ENCODE results near the gene LSM3.
"Not testable (repeated sequence)": the region's sequence is repeated elsewhere in the genome, so short reads cannot be mapped to it uniquely, and the experiment has no call there.

Gene LSM3

DNA sequence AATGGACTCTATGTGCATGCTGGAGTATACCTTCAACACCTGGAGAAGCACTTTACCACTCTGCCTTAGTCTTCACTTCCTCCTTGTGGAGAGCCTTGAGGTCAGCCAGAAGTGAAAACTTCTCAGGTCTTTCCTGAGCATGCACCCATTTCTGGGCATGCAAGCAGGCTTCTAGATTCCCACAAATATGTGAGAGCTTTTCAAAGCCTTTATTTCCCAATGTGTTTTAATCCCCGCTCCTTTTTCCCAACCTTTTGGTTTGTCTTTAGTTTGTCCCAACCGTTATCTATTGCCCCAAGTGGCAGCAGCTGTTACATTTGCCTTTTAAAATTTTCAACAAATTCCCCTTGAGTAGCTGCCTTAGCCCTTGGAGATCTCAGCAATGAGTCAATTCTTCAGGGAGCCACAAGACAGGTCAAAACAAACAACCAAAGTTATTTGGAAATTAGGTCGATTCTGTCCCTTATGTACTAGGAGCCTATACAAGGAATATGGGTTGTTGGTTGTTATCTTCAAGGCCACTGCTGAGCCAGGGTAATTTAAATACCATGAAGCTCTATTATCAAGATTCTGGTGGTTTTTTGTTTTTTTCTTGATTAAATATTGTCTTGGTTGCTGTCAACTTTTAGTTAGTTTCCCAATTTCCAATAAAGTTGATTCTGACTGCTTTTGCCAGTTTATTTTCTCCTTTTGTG lies 44.4 kb downstream of the LSM3 start:
- DNase-seq = no peak

DNA sequence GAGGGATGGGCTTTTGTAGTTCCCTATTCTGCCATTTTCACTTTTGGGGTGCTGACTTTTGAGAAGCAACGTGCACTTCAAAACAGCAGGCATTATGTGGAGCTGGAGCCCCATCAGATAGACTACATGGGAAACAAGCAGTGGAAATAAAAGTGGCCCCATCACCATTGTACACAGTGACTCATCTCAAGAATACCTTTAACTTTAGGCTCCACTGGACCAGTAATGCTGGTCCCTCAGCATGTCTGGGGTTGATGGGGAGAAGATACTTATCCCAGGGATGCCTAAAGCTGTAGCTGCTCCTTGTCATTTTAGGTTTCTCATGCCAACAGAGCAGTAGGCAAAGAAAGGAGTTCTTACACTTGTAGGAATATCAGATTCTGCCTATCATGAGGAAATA lies 45.0 kb downstream of the LSM3 start:
- DNase-seq = no peak

DNA sequence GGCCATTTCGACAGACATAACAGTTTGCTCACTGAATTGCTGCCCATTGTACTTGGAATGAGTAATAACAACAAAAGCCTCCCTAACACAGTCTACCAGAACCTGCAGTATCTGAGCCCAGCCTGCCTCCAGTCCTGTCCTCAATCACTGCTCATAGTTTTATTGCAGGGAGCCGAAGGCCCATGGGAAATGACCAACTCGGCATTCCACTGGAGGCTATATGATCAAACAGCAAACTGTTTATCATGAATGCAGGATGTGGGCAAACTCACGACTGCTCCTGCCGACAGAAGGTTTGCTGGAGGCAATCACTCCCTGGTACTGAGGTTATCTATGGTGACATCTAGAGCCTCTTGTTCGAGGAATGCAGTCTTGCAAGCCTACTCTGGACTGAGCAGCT lies 46.3 kb downstream of the LSM3 start:
- no peak for DNase-seq

DNA sequence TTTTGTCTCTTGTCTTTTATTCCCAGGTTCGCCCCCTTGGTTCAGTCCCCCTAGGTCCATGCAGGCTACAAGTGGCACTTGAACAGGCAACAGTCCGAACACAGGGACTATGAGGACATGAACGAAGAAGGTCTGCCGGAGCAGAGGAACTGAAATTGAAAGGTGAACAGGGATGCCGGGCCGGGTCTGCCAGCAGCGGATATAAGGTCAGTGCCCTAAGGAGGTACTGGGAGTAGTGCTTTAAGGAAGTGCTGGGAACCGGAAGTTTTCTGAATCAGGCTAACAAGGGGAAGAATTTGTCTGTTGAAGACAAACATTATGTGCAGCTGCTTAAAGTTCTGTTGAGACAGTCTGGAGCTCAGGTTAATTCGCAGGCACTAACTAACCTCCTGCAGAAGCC lies 46.8 kb downstream of the LSM3 start:
- DNase-seq = no peak

DNA sequence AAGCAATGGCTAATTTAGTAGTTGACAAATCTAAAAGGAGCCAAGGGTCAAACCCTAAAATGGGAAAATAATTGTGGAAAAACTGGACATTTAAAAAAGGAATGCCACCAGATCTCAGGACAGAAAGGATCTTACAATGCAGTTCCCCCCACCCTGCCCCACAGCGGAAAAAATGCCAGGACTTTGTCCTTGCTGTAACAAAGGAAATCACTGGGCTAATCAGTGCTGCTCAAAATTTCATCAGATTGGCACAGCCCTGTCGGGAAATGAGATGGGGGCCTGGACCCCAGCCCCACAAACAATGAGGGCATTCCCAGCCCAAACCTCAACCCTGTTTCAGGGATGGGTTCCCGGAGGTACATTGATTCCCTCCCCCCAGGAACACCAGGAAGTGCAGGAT lies 47.7 kb downstream of the LSM3 start:
- not testable (repeated sequence) for DNase-seq

DNA sequence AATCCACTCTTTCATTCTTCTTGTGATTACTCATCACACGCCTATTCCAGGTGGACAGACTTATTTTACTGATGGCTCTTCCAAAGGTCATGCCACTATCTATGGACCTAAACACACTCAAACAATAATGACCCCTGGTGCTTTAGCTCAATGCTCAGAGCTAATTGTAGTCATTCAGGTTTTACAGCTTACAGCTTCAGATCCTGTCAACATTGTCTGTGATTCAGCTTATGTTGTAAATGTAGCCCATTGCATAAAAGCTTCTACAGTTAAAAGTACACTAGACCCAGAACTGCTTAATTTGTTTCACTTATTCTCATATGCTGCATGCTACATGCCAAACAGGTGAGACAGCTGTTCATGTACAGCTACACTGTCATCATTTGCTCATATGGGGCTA lies 49.2 kb downstream of the LSM3 start:
- no peak for DNase-seq

DNA sequence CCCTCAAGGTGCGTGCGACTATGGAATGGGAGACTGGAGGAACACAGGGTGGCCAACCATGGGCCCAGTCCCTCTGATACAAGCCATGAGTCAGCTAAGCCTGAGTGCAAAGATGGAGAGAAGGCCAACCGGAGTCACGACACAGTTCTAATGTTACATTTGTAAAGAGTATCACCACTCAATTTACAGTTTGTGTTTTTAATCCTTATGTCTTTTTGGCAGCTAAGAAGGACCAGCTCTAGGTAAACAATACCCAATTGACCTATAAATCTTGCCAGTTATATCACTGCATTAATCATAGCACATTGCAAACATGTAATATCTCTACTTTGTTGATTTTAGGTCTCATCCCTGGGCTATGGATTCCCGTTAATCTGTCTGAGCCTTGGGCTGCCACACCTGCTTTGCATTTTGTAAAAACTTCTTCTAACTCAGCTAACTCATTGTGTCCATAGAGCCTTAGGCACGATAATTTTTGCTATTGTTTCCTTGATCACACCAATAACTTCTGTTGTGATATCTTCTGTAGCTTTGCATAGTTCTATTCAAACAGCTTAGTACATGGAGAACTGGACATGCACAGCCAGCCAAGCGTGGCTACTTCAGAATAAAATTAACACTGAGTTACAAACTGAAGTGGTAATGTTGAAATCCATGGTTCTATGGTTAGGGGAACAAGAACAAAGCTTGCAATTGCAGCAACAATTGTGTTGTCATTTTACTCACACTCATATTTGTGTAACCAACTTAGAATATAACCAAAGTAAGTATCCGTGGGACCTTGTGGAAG lies 50.3 kb downstream of the LSM3 start:
- no peak for DNase-seq

DNA sequence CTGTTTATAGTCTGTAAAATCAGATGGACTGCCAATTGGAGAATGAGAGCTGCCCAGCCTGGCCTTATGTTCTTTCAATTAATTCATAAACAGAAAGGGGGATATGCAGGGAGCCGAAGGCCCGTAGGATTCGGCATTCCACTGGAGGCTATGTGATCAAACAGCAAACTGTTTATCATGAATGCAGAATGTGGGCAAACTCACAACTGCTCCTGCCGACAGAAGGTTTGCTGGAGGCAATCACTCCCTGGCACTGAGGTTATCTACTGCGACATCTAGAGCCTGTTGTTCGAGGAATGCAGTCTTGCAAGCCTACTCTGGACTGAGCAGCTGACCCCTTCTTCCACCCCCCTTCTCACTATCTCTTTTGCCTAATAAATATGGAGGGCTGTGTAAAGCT lies 51.1 kb downstream of the LSM3 start:
- not testable (repeated sequence) for DNase-seq

DNA sequence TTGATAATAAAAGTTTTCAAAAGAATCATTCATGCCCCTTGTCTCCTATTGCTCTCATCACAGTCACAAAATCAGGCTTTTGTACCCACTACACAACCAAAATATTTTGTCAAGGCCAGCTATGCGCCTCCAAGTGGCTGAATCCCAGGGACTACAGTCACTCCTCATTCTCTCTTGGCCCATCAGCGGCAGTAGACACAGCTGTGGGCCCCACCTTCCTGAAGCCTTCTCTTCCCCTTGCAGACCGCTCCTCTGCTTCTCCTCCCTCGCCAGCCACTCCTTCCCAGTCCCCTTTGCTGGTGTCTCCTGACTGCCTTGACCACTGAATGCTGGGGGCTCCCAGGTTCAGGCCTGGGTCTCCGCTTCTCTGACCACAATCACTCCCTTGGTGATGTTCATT lies 52.1 kb downstream of the LSM3 start:
- DNase-seq = no peak

DNA sequence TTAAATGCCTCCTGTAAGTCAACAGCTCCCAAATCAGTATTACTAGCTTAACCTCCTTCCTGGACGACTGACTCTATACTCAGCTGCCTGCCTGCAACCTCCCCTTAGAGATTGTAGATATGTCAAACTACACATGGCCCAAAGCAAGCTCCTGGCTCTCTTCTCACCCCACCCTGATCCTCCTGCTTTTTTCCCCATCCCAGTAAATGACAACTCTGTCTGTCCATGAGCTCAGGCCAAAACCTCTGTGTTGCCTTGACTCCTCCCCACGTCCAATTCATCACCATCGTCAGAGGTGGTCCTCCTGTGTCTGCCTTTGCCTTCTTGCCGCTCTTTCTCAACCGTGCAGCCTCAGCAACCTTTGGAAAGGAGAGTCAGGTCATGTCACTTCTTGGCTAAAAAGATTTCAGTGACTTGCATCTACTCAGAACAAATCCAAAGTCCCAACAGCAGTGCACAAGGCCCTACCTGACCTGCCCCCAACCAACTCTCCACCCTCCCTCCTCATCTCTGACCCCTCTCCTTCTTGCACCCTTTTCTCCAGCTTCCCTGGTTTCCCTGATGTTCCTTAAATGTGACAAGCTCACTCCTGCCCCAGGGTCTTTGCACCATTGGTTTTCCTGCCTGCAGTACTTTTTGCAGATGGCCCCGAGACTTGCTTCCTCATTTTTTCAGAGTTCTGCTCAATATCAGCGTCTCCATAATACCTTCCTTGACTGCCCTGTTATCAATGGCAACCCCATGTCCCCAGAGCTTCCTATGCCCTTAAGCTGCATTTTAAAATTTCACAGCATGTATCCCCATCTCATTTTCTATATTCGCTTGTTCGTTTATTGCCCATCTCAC lies 52.8 kb downstream of the LSM3 start:
- no peak for DNase-seq

DNA sequence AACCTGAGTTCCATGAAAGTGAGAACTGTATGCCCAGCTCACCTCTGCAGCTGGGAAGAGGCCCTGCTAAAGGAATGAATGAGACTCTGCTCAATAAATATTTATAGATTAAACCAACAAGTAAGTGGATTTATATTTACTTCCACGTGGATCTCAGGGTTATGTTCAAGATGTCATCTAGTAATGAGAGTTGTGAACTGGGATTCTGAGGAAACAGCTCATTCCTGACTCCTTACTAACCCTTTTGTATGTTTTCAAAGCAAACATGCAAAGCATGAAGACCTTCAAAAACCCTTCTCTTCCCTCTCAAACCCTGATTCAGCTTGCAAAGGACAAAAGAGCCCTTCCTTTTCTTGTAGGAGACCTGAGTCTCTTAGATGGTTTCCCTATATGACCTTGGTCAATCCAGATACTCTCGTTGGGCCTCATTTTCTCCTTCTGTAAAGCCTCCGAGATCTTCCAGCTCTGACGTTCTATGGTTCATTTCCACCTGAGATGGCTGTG lies 53.4 kb downstream of the LSM3 start:
- no peak for DNase-seq

DNA sequence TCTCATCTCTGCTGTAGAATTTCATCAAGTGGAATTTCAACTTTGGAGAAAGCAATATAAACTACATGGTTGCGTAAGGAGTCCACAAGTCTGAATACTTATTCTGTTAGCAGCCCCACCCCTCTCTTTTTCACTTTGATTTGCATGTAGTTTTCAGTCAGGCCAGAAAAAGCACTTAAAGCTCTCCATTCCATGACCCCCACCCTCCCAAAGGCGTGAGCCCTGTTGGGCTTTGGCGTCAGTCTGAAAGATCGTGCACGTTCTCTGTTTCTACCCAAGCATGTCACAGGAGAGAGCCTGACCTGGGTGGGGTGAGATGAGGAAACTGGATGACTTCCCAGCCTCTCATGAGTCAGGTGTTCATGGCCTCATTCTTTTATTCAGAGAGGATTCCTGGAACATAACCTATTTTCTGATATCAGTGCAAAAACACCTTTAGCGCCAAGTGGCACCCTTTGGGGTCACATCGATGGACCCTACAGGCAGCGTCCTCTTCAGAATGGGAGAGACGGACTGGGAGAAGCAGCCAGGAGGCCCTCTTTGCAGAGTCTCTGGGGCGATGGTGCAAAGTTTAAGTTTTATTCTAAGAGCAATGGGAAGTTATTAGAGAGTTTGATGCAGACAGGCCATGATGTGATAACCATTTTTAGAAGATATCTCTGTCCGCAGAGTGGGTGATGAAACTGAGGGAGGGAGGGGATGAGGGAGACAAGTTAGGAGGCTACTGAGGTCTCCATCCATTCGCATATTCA lies 55.8 kb downstream of the LSM3 start:
- no peak for DNase-seq

DNA sequence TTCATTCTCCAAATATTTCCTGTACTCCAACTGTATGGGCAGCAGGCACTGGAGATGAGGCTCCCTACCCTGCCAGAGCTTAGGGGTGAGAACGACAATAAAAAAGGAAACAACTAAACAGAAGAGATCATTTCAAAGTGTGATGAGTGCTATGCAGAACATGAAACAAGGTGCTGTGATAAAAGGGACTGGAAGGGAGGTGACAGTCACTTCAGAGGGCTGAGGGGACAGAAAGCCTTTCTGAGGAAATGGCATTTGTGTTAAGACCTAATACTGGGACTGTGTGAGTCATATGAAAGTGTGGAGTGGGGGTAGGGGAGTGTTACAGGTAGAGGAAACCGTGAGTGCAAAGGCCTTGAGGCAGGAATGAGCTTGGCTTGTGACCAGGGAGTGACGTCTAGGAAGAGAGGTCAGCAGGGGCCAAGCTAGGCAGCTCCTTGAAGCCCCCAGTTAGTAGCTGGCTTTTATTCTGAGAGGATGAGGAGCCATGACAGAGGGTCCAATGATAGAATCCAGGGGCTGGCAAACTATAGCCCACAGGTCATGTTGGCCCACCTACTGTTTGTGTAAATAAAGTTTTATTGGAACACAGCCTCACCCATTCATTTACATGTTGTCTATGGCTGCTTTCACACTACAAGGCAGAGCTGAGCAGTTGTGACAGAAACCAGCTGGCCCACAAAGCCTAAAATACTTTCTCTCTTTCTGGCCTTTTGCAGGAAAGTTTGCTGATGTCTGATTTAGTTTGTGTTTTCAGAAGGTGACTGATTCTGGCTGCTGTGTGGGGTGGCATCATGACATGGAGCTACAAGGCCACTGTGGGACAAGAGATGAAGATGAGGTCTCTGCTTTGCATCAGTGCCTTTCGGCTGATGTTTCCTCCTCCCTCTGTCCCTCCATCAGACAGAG lies 56.6 kb downstream of the LSM3 start:
- no peak for DNase-seq

DNA sequence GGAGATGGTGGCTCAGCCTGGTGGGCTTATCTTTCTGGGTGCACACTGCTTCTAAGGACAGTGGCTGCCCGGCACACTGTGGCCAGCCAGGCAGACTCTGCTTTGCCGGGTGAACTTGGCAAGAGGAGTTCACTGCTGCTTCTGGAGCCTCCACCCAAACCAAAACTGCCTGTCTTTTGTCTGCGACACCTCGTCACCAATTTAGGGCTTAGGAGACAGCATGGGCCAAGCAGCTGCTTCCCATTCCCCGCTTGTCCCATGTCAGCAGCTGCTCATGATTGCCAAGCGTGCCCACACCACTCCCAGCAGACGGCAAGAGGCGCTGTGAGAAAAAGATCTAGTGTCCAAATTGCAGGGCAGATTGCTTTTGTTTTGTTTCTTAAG lies 57.3 kb downstream of the LSM3 start:
- no peak for DNase-seq

DNA sequence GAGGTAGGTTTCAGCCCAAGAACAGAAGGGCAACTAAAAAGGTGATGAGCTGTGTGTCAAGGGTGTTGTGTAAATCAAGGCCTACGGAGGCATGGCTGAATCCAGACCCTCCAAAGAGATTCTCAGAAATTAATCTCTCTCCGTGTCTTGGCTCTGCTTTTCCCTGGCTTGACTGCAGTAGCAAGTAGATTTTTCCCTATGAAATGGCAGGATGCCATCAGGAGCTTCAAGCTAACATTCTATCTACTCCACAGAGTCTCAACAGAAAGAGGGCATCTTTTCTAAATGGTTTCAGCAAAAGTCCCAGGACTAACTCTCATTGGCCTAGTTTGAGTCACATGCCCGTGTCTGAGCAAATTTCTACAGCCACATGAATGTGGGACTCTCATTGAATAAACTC lies 58.3 kb downstream of the LSM3 start:
- DNase-seq = no peak

DNA sequence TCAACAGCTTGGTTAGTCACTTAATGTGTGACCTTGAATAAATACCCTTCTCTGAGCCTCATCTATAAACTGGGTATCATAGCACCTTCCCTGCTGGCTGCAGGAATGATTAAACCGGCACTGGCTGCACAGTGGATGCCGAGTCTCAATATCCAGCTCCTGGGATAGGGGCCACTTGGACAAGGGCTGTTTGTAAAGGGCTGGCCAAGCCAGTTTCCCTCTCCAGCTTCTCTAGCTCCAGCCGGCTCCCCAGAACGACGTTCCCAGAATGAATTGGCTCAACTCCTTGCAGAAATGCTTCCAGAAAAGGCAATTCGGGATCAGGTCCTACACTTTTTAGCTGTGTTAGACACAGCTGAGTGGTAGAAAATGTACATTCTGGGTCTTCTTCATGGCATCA lies 58.8 kb downstream of the LSM3 start:
- no peak for DNase-seq

DNA sequence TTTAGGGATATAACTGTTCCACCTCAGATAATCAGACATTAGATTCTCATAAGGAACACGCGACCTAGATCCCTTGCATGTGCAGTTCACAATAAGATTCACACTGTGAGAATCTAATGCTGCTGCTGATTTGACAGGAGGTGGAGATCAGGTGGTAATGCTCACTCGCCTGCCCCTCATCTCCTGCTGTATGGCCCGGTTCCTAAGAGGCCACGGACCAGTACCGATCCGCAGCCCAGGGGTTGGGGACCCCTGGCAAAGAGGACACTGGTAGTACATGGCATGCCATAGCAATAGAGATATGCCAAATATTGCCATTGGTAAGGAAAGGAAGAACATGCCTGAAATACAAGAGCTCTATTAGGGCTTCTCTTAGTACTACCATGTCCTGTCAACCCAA lies 59.7 kb downstream of the LSM3 start:
- DNase-seq = no peak

DNA sequence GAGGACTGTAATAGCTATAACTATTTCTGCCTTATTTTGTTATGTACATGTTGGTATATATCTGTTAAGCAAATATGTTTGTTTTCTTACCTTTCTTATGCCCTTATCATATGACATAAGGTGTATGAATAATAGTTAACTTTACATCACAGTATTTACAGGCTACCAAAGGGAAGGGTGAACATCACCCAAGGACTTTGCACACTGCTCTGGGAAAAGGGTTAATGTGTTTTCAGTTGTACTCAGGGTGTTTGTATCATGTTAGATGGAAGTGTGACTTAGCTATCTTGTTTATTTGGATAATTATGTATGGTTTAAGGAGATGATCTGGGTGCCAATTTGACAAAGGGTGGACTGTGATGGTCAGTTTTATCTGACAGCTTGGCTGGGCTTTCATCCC lies 60.3 kb downstream of the LSM3 start:
- DNase-seq = no peak

DNA sequence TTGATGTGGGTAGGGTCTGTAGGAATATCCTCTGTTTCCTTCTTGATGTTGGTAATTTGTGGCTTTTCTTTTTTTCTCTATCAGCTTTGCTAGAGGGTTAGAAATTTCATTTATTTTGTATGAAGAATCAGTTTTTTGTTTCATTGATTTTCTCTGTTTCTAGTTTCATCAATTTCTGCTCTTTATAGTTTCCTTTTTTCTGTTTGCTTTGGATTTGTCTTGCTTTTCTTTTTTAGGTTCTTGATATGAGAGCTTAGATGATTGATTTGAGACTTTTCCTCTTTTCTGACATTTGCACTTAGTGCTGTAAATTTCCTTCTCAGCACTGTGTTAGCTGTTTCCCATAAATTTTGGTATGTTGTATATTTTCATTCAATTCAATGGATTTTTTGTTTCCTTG lies 61.3 kb downstream of the LSM3 start:
- no peak for DNase-seq

DNA sequence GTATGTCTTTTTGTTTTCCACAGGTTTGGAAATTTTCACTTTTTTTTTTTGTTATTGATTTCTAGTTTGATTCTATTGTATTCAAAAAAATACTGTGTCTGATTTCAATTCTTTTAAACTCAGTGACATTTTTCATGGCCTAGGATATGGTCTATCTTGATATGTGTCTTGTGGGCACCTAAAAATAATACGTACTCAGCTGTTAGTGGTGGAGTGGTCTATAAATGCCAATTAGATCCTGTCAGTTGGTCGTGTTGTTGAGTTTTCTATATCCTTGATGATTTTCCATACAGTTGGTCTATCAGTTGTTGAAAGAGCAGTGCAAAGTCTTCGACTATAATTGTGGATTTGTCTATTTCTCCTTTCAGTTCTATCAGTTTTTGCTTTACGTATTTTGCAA lies 61.7 kb downstream of the LSM3 start:
- no peak for DNase-seq

DNA sequence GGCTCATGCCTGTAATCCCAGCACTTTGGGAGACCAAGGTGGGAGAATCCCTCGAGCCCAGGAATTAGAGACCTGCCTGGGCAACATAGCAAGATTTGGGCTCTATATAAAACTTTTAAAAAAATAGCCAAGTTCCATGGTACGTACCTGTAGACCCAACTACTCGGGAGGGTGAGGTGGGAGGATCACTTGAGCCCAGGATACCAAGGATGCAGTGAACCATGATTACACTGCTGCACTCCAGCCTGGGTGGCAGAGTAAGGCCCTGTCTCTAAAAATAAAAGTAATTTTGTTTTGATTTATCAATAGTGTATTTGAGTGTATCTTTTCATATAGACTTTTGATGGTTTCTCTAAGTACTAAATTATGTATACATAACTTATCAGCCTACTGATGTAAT lies 63.1 kb downstream of the LSM3 start:
- no peak for DNase-seq
